ENCODE results near the gene MAMLD1. TPM values are rescaled to one million over a fixed set of nuclear protein-coding genes. Genes with fewer than 3 reads are reported as not detected.

The MAMLD1 gene
- total RNA-seq, 2 experiments from 2014 or later = 8.1 to 11.9 TPM

DNA sequence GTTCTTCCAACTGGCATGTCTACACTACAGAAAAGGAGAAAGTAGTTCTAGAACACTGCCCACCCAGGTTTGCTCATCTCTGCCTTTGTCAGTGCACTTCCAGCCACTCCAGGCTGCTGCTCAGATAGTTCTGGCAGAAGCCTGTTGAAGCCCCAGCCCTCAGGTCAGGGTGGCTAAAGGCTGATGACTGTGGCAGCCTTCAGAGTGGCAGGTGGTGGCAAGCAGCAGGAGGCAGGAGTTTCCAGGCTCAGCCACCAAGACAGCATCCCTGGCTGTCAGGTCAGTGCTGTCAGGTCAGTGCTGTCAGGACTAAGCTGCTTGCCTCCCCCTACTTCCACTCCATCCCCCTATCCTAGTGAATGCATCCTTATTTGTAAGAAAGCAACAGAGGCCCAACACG lies 100.4 kb downstream of the MAMLD1 start:
- peaks cover 8% of the 10 kb centered on the region for H3K4me1 Mint-ChIP-seq
- H3K27ac Mint-ChIP-seq = no peak overlapping the region
- ATAC-seq = no peak
- CTCF ChIA-PET = no interaction called here
- DNase-seq = no peak
- H3K4me3 Mint-ChIP-seq = no peak overlapping the region
- H3K36me3 Mint-ChIP-seq = peaks cover 3% of the 10 kb centered on the region
- no peaks in the 10 kb centered on the region for H3K9me3 Mint-ChIP-seq (ENCODE audit: low read depth)
- no peaks in the 10 kb centered on the region for H3K27me3 Mint-ChIP-seq

DNA sequence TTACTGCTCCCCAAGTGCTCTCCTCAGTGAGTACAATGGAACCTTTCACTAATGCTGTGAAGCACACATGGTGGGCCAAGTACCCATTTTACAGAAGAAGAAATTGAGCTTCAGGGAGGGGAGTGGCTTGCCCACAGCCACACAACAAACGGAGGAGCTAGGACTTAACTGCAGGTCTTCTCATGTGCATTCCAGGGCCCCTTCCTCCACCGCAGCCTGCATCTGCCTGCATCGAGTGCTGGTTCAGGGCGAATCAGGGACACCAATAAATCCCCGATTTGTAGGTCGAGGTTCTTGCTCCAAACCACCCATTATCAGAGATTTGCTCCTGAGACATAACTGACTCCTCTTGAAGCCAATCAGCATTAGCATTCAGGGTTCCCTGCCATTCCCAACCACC lies 100.9 kb downstream of the MAMLD1 start:
- ATAC-seq (no peak), DNase-seq (no peak)
- Mint-ChIP-seq H3K9me3 (ENCODE audit: low read depth) (no peaks in the 10 kb centered on the region), H3K4me3 (no peak overlapping the region), H3K4me1 (peaks cover 6% of the 10 kb centered on the region), H3K27me3 (no peaks in the 10 kb centered on the region), H3K27ac (no peak overlapping the region), H3K36me3 (peaks cover 3% of the 10 kb centered on the region)
- CTCF ChIA-PET = no interaction called here

DNA sequence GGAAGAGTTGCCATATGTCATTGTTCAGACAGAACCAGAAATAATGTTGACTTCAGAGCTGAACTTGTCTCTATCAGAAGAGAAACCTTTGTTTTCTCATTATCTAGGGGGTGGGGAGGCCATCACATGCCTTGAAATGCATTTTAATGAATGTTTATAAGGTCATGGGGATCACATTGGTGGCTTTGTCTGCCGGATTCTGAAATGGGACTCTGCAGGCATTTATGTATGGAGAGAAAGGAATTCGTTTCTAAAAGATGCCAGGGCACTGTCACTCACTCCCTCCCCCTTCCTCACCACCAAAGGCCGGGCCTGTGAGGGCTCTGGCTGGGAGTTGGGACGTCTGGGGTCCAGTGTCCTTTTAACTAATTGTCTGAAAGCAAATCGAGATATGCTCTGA lies 102.2 kb downstream of the MAMLD1 start:
- Mint-ChIP-seq H3K4me3 (no peak overlapping the region), H3K27me3 (no peaks in the 10 kb centered on the region), H3K27ac (peak overlapping the region; percentile 19), H3K4me1 (no peaks in the 10 kb centered on the region), H3K36me3 (peaks cover 3% of the 10 kb centered on the region), H3K9me3 (ENCODE audit: low read depth) (no peaks in the 10 kb centered on the region)
- ATAC-seq (no peak), DNase-seq (no peak)
- CTCF ChIA-PET = no interaction called here

DNA sequence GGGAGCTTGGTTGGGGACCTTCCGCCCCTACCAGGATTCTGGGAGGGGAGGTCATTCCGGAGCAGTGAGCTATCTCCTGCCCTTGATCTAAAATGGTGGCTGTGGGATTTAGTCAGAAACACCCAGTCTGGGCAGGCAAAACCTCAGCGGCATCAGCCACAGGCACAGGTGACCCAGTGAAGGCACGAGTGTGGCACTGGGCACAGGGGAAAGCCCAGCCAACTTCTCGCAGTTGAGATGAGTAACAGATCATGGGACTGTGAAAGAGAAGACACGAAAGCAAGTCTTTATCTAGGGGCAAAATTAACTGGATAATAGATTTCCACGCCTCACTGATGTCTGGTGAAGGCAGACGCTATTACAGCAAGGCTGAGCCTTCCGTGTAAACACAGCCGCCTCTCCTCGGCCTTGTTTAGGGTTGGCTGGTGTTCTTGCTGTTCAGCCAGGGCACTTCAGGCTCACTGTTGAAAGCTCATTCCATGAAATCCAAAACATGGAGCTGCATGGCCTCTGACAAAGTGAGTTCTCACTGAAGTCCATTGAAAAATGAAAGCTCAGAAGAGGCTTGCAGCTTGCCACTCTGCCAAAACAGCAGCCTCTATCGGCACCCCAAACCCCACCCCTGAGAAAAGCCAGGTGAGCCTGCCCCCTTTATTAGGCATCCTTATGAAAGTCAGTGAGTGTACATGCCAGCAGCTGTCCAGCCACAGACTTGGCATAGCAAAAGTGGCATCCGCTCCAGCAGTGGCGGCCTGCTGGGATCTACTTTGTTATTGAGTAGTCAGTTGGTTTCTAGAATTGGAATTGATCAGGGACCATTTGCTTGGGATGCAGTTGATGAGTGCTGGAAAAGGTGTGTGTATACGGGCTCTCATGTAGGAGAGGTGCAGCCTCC lies 103.0 kb downstream of the MAMLD1 start:
- Mint-ChIP-seq H3K36me3 (peaks cover 3% of the 10 kb centered on the region), H3K27ac (no peak overlapping the region)
- CTCF ChIA-PET = no interaction called here

DNA sequence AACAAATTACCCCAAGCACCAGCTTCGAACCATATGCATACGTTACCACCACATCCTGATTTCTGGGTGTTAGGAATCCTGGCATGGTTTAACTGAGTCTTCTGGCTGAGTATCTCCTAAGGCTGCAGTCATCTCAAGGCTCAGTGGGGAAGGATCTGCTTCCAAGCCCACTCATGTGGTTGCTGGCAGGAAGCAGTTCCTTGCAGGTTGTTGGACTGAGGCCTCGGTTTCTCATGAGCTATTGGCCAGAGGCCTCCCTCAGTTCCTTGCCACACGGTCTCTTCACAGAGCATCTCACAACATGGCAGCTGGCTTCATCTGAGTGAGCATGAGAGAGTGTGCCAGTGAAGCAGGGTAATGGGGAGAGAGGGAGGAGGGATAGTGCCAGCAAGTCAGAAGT lies 109.2 kb downstream of the MAMLD1 start:
- Mint-ChIP-seq H3K9me3 (ENCODE audit: low read depth) (no peaks in the 10 kb centered on the region), H3K36me3 (peaks cover 4% of the 10 kb centered on the region), H3K27ac (no peak overlapping the region), H3K27me3 (no peaks in the 10 kb centered on the region), H3K4me3 (no peak overlapping the region), H3K4me1 (peaks cover 8% of the 10 kb centered on the region)
- CTCF ChIA-PET = interaction anchor here (0.9 kb wide), 1 partner anchor 23 kb away, joined by 4 read pairs; no protein-coding TSS in a partner anchor
- no peak for DNase-seq
- no peak for ATAC-seq

More for the DNA sequence above, 103.0 kb downstream of the MAMLD1 start:
- no peak for ATAC-seq
- Mint-ChIP-seq H3K4me1 (no peaks in the 10 kb centered on the region), H3K4me3 (no peak overlapping the region), H3K27me3 (no peaks in the 10 kb centered on the region), H3K9me3 (ENCODE audit: low read depth) (no peaks in the 10 kb centered on the region)
- DNase-seq = no peak

DNA sequence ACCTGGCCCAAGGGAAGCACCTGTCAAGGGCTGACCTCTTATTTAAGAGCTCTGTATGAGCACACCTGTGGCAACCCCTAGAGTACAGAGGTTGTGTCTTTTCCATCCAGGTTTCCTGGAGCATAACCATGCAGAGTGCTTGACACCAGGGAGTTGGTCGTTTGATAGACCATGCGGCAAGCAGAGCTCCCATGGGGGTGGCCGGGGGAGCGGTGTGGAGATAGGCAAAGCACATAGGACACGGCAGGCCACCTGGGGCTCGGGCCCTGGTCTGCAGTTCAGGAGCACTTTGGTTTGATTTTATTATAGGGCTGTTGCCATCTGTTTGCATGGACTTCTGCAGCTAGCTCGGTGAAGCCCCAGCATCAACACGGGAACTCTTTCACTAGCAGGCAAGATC lies 110.3 kb downstream of the MAMLD1 start:
- CTCF ChIA-PET = no interaction called here
- DNase-seq (no peak), ATAC-seq (no peak)
- no peak overlapping the region for H3K4me3 Mint-ChIP-seq
- H3K36me3 Mint-ChIP-seq = peaks cover 4% of the 10 kb centered on the region
- no peaks in the 10 kb centered on the region for H3K27me3 Mint-ChIP-seq
- H3K9me3 Mint-ChIP-seq (ENCODE audit: low read depth) = no peaks in the 10 kb centered on the region
- no peak overlapping the region for H3K27ac Mint-ChIP-seq
- peaks cover 19% of the 10 kb centered on the region for H3K4me1 Mint-ChIP-seq

DNA sequence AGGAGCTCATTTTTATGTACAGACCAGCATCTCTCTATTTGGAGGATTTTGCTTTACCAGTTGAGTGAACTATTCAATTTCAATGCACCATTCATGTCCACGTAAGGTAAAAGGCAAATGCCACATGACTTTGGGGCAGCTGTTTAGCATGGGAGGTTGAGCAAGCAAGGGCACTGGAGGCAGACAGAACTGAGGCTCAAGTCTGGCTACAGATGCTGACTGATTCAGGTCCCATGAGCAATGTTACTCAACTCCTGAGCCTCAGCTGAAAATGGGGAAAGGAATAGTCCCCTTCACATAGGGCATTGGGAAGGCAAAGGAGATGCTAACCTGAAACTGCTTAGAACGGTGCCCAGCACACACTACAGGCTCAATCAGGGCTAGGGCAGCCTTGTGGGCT lies 112.3 kb downstream of the MAMLD1 start:
- CTCF ChIA-PET = interaction anchor here (0.8 kb wide), 1 partner anchor 26 kb away, joined by 3 read pairs; no protein-coding TSS in a partner anchor

DNA sequence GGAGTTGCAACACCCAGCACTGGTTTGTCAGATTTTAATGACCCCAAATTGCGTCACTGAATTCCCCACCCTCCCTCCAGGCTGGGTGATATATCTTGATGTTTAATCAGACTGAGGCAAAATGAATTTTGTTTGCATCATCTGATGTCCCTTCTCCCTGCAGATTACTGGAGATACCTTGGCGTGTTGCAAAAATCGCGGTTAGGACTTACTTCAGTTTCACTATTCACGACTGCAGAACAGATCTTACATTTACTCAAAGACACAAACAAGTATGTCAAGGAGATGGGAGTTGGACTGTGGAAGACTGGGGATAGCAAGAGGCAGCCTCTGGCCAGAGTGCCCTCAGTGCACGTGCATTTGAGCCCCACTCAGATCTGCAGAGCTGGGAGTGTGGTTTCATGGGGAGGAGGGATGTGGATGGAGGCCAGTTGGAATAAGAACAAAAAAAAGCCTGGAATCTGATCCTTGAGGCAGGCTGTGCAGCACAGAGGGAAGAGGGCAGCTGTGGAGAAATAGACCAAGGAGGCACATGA lies 113.1 kb downstream of the MAMLD1 start:
- CTCF ChIA-PET = no interaction called here
- Mint-ChIP-seq H3K27me3 (no peaks in the 10 kb centered on the region), H3K36me3 (peaks cover 7% of the 10 kb centered on the region), H3K9me3 (ENCODE audit: low read depth) (no peaks in the 10 kb centered on the region), H3K4me3 (no peak overlapping the region), H3K4me1 (peaks cover 44% of the 10 kb centered on the region), H3K27ac (no peak overlapping the region)
- DNase-seq (no peak), ATAC-seq (no peak)

More for the DNA sequence above, 112.3 kb downstream of the MAMLD1 start:
- Mint-ChIP-seq H3K27me3 (no peaks in the 10 kb centered on the region), H3K4me1 (peaks cover 36% of the 10 kb centered on the region), H3K9me3 (ENCODE audit: low read depth) (no peaks in the 10 kb centered on the region), H3K27ac (no peak overlapping the region), H3K36me3 (peaks cover 4% of the 10 kb centered on the region), H3K4me3 (no peak overlapping the region)
- DNase-seq = no peak
- no peak for ATAC-seq

DNA sequence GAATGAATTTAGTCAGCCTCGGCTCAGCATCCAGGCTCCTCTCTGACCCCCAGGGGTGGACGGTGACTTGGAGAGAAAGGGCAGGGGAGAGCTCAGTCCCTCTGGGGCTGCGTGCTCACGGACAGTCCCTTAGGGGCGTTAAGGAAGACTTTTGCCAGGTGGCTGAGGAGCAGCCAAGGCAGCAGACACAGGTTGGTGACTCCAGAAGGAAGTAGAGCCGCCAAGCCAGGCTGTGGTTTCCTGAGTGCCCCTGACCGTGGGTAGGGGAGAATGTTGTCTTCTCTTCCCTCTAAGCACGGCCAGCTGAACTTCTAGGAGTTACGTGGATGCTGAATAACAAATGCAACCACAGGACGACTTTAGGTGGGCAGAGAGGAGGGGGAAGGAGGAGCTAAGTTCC lies 114.3 kb downstream of the MAMLD1 start:
- no peak for DNase-seq
- Mint-ChIP-seq H3K4me3 (no peak overlapping the region), H3K27ac (peak overlapping the region; percentile 98), H3K27me3 (no peaks in the 10 kb centered on the region), H3K4me1 (peaks cover 54% of the 10 kb centered on the region), H3K36me3 (peaks cover 7% of the 10 kb centered on the region), H3K9me3 (ENCODE audit: low read depth) (no peaks in the 10 kb centered on the region)
- ATAC-seq = no peak
- CTCF ChIA-PET = interaction anchor here (1.1 kb wide), 1 partner anchor 8 kb away, joined by 4 read pairs; no protein-coding TSS in a partner anchor

DNA sequence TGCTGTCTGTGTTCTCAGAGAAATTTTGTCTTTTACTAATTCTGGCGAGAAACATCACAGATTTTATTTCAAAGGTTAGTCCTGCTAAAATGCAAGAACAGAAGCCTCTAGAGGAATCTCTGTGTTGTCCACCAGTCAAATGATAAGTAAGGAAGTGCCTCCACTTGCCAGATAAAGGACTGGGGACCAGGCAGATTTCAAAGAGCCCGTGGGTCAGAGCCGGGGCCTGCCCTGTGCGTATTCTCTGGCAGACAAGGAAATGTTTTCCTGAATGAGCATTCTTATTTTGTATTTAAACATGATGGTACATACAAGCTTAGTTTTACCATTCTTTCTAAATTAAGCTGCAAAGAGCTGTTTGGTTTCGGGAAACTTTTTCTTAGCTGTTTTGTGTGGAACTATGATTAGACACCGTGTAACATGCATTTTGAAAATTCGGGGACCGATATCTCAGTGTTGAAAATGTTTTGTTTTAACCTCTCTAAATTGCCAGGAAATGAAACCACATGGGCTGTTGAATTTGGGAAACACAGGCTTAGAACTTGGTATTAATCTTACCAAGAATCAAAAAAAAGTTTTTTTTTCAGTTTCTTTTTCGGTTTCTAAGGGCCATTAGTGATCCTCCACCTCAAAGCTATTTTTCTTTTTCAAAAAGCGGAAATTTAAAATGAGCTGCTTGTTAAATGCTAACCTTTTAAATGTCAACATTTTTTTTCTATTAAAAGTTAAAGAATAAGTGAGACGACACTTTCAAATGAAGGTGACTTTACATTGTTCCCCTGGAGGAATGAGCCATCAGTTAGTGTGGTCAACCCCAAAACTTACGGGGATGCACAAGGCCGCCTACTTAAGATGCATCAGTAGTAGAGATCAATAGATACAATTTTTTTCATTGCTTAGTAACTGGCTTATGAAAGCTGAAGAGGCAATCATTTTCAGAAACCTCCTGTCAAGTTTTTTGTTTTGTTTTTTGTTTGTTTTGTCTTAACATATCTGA lies 115.7 kb downstream of the MAMLD1 start:
- H3K27ac Mint-ChIP-seq = peak overlapping the region; percentile 98
- peak; percentile 68 for DNase-seq
- no peaks in the 10 kb centered on the region for H3K9me3 Mint-ChIP-seq (ENCODE audit: low read depth)

DNA sequence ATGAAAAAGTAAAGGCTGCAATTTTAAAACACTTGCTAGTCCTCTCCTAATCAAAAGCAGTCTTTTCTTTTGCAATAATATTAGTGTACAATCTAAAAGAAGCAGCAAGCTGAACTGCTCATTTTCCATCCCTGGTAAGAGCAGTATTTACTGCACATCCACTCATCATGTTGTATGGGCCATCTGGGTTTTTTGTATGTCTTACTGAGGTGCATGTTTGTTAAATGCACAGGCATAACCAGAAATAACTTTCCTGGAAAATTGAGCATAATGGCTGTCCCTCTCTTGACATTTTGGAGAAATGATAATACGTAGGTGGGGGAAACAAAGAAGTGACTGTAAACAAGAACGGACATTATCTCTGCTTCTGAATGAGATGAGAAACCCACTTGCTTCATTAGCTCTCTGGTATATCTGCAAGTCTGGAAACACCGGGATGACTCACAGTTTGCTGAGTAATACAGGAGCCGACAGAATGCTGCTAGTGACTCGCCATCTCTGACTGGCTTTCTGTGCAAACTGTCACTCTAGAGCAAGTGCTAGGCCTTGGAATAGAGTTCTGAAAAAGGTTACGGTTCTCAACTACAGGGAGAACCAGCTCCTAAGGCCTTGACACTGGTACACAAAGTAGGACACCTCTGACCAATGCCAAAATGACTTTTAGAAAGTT lies 119.6 kb downstream of the MAMLD1 start:
- CTCF ChIA-PET = interaction anchor here (1.4 to 4.1 kb wide), 4 partner anchors 24 to 118 kb away, joined by 3 to 17 read pairs (median 6); partner anchors contain the start of gene MAMLD1
- ATAC-seq = peak; percentile 85
- Mint-ChIP-seq H3K27me3 (no peaks in the 10 kb centered on the region), H3K27ac (peak overlapping the region; percentile 99), H3K4me3 (peak overlapping the region; percentile 46), H3K36me3 (peaks cover 6% of the 10 kb centered on the region), H3K4me1 (peaks cover 72% of the 10 kb centered on the region), H3K9me3 (ENCODE audit: low read depth) (no peaks in the 10 kb centered on the region)
- DNase-seq = peak; percentile 80

More for the DNA sequence above, 115.7 kb downstream of the MAMLD1 start:
- Mint-ChIP-seq H3K4me3 (peak overlapping the region; percentile 70), H3K27me3 (no peaks in the 10 kb centered on the region), H3K4me1 (peaks cover 68% of the 10 kb centered on the region), H3K36me3 (peaks cover 9% of the 10 kb centered on the region)
- CTCF ChIA-PET = interaction anchor here (0.9 to 1.3 kb wide), 5 partner anchors 9 to 116 kb away, joined by 3 to 8 read pairs (median 3); partner anchors contain the start of gene MAMLD1
- peak; percentile 70 for ATAC-seq

DNA sequence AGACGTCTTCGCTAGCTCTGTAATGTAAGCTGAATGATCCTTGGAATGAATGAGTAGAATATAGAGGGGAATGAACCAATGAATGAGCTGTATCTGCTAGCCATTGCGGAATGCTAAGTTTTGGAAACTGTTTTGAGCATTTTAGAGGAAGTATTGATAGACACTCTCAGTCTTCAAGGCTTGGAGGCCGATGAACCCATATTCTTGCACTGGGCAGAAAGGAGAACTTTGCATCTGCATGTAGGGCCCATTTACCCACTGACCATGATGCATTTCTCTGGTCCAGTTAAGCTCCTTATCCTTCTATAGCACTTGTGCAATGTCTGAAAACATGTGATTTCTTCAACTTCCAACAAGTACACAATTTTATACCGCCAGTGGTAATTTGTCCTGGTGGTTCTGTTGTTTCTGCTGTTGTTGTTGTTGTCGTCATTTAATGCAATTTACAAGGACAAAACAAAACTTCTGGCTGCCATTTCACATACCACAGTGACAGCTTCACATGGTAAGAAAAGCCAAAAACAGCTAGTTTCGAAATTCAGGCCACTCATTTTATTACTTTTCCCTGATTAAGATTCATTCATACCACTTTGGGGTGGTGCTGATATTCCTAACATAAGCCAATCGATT lies 120.4 kb downstream of the MAMLD1 start:
- Mint-ChIP-seq H3K27ac (peak overlapping the region; percentile 99), H3K27me3 (no peaks in the 10 kb centered on the region), H3K4me1 (peaks cover 64% of the 10 kb centered on the region), H3K36me3 (peaks cover 6% of the 10 kb centered on the region), H3K4me3 (peak overlapping the region; percentile 46), H3K9me3 (ENCODE audit: low read depth) (no peaks in the 10 kb centered on the region)
- ATAC-seq (no peak), DNase-seq (no peak)
- CTCF ChIA-PET = interaction anchor here (1.4 to 4.1 kb wide), 5 partner anchors 25 to 122 kb away, joined by 3 to 17 read pairs (median 4); partner anchors contain the start of gene MAMLD1

Measured in activated CD8-positive, alpha-beta memory T cell treated with anti-CD3 and anti-CD28 coated beads, Interleukin-2, amount 10 ng/mL, durations not matched to agents 7 days and 5 days (primary cell).